Measurements from ENCODE around the gene SCAANT1. TPM values are rescaled to one million over a fixed set of nuclear protein-coding genes. Genes with fewer than 3 reads are reported as not detected.
A peak's percentile ranks its signal among the peaks of the same experiment; 100 is the strongest.

The SCAANT1 gene
- polyA plus RNA-seq, 6 donors from 2014 or later, result not detected

DNA sequence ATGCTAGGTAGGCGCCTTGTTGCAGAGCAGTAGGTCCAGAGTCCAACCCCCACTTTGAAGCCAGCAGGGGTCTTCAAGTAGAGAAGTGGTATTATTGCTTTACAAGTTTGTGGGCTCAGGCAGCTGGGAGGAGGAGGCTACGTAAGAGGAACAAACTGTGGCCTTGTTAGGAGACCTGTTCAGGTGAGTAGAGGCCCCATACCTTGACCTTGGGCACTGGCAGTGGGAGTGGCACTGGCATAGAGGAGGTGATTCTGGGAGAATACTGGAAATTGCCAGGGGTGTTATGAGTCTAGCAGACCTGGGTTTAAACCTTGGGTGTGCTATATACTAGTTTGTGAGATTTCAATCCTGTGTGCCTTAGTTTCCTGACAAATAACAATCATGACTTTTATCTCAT lies 34.6 kb upstream of the SCAANT1 start:
- no peak for ATAC-seq (ENCODE audit: low read depth in 2 of 2)

DNA sequence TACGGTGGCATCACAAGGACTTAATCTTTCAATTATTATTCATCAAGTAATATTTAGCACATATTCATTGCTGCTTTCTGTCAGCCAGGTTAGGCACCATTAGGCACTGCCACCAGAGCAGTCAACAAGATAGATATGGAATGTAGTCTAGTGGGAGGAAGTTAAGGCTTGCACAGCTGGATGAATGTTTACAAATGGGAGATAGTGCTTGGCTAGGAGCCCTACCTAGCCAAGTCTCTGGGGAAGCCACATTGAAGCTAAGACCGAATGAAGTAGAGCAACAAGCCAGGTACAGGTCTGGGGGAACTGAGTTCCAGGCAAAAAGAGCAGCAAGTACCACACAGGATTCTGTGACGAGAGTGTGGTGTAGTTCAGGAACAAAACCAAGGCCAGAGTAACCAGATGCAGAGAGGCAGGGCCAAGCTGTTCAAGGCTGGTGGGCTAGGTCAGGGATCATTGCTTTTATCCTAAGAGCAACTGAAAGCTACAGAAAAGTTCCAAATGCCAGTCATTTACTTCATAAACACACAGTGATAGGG lies 33.4 kb upstream of the SCAANT1 start:
- Mint-ChIP-seq H3K4me1 (peaks cover 29 to 50% (median 40%) of the 10 kb centered on the region in 3 donors), H3K36me3 (no peaks in the 10 kb centered on the region)

More for the DNA sequence above, 34.6 kb upstream of the SCAANT1 start:
- Mint-ChIP-seq H3K27ac (peak overlapping the region in 5 of 6 donors; percentile 14 to 84 (median 65)), H3K27me3 (no peaks in the 10 kb centered on the region), H3K36me3 (no peaks in the 10 kb centered on the region), H3K9me3 (no peaks in the 10 kb centered on the region), H3K4me1 (peaks cover 34 to 61% (median 44%) of the 10 kb centered on the region in 3 donors), H3K4me3 (peak overlapping the region in 1 of 8 donors; percentile 65)
- DNase-seq, result no peak

GRCh38 chr3:63943678-63944077 lies 31.5 kb upstream of the SCAANT1 start:
- Mint-ChIP-seq H3K27ac (peak overlapping the region in 2 of 6 donors; percentile 29 to 49), H3K9me3 (no peaks in the 10 kb centered on the region), H3K4me3 (no peak overlapping the region), H3K4me1 (peaks cover 34 to 49% (median 41%) of the 10 kb centered on the region in 3 donors), H3K27me3 (no peaks in the 10 kb centered on the region), H3K36me3 (no peaks in the 10 kb centered on the region)
- DNase-seq (no peak), ATAC-seq (ENCODE audit: low read depth in 2 of 2) (no peak)

More for the DNA sequence above, 33.4 kb upstream of the SCAANT1 start:
- Mint-ChIP-seq H3K4me3 (no peak overlapping the region), H3K27ac (peak overlapping the region in 2 of 6 donors; percentile 52 to 82), H3K9me3 (no peaks in the 10 kb centered on the region), H3K27me3 (no peaks in the 10 kb centered on the region)
- DNase-seq (no peak), ATAC-seq (ENCODE audit: low read depth in 2 of 2) (no peak)

DNA sequence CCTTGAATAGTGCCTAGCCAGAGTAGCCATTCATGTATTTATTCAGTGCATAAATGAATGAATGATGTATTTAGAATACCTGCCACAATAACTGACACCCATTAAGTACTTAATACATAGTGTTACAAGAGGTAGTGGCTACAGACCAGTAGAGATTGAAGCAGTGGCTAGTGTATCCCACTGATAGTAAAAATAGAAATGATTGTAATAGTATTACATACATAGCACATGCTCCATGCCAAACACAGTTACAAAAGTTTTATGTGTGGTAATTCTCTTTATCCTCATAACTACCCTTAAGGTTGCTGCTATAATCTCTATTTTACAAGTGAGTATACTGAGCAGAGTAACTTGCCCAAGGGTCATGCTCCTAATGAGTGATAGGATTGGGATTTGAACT lies 30.3 kb upstream of the SCAANT1 start:
- H3K4me3 Mint-ChIP-seq, result no peak overlapping the region
- peak overlapping the region in 1 of 6 donors; percentile 49 for H3K27ac Mint-ChIP-seq
- H3K36me3 Mint-ChIP-seq, result no peaks in the 10 kb centered on the region
- no peaks in the 10 kb centered on the region for H3K9me3 Mint-ChIP-seq
- no peaks in the 10 kb centered on the region for H3K27me3 Mint-ChIP-seq
- DNase-seq, result no peak
- no peak for ATAC-seq (ENCODE audit: low read depth in 2 of 2)
- H3K4me1 Mint-ChIP-seq, result peaks cover 37 to 51% (median 44%) of the 10 kb centered on the region in 3 donors

- Mint-ChIP-seq H3K36me3 (no peaks in the 10 kb centered on the region), H3K4me1 (peaks cover 32 to 38% (median 33%) of the 10 kb centered on the region in 3 donors), H3K27ac (no peak overlapping the region), H3K4me3 (no peak overlapping the region), H3K27me3 (no peaks in the 10 kb centered on the region), H3K9me3 (no peaks in the 10 kb centered on the region)
- DNase-seq (no peak), ATAC-seq (ENCODE audit: low read depth in 2 of 2) (no peak)
Observed at GRCh38 chr3:63940389-63940757, 28.2 kb upstream of the SCAANT1 start.

- Mint-ChIP-seq H3K27me3 (no peaks in the 10 kb centered on the region), H3K9me3 (no peaks in the 10 kb centered on the region), H3K36me3 (no peaks in the 10 kb centered on the region), H3K27ac (peak overlapping the region in 4 of 6 donors; percentile 19 to 50 (median 31)), H3K4me3 (no peak overlapping the region), H3K4me1 (peaks cover 47 to 53% (median 48%) of the 10 kb centered on the region in 3 donors)
- ATAC-seq (ENCODE audit: low read depth in 2 of 2), result no peak
- no peak for DNase-seq
Observed at GRCh38 chr3:63937661-63938651, 25.8 kb upstream of the SCAANT1 start.

GRCh38 chr3:63936925-63937324 lies 24.7 kb upstream of the SCAANT1 start:
- Mint-ChIP-seq H3K36me3 (no peaks in the 10 kb centered on the region), H3K4me3 (no peak overlapping the region), H3K27ac (peak overlapping the region in 1 of 6 donors; percentile 17), H3K27me3 (no peaks in the 10 kb centered on the region), H3K9me3 (no peaks in the 10 kb centered on the region), H3K4me1 (peaks cover 52 to 60% (median 56%) of the 10 kb centered on the region in 3 donors)
- DNase-seq (no peak), ATAC-seq (ENCODE audit: low read depth in 2 of 2) (no peak)

- Mint-ChIP-seq H3K27me3 (no peaks in the 10 kb centered on the region), H3K36me3 (no peaks in the 10 kb centered on the region), H3K4me1 (peaks cover 53 to 68% (median 56%) of the 10 kb centered on the region in 3 donors), H3K4me3 (peak overlapping the region in 7 of 8 donors; percentile 12 to 76 (median 54)), H3K9me3 (no peaks in the 10 kb centered on the region), H3K27ac (peak overlapping the region in 4 of 6 donors; percentile 63 to 90 (median 86))
- peak; percentile 19 to 38 for ATAC-seq (ENCODE audit: low read depth in 2 of 2)
- no peak for DNase-seq
Observed at GRCh38 chr3:63934041-63934866, 22.1 kb upstream of the SCAANT1 start.

- H3K36me3 Mint-ChIP-seq, result no peaks in the 10 kb centered on the region
- peak overlapping the region; percentile 85 to 96 (median 91) for H3K27ac Mint-ChIP-seq
- H3K27me3 Mint-ChIP-seq, result no peaks in the 10 kb centered on the region
- no peaks in the 10 kb centered on the region for H3K9me3 Mint-ChIP-seq
- peak; percentile 85 to 88 for ATAC-seq (ENCODE audit: low read depth in 2 of 2)
- DNase-seq, result peak; percentile 40
- H3K4me3 Mint-ChIP-seq, result peak overlapping the region; percentile 13 to 73 (median 58)
- H3K4me1 Mint-ChIP-seq, result peaks cover 53 to 70% (median 55%) of the 10 kb centered on the region in 3 donors
Observed at GRCh38 chr3:63933459-63933858, 21.3 kb upstream of the SCAANT1 start.

DNA sequence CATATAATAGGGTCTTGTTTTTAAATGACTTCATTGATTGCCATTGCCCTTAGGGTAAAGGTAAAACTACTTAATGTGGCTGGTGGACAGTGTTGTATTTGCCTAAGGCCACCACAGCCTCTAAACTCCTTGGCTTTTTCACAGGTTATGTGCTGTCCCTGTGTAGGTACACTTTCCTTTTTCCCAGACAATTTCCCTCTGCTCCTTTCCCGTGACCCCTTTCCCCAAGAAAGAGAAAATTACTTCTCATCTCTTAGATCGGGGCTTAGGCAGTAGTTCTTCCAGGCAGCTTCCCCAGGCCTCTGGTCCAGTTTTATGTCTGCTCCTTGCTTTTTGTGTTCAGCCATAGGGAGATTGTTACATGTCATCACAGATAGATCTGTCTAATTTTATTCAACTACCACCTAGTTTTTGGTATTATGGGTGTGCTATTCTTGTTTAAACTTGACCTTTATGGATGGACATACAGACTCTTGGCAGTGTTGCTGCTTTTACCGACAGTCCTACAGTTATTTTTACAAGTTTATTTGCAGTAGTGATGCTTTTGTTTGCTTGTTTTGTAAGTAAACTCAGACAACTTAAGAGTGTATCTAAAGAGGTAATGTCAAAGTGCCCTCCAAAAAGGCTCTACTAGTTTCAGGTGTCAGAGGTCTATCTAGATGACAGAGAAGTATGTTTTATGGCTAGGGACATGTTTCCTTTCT lies 20.5 kb upstream of the SCAANT1 start:
- H3K4me3 Mint-ChIP-seq, result peak overlapping the region in 4 of 8 donors; percentile 44 to 70 (median 66)
- H3K27me3 Mint-ChIP-seq, result no peaks in the 10 kb centered on the region
- H3K36me3 Mint-ChIP-seq, result no peaks in the 10 kb centered on the region
- peak overlapping the region; percentile 85 to 96 (median 91) for H3K27ac Mint-ChIP-seq
- H3K9me3 Mint-ChIP-seq, result no peaks in the 10 kb centered on the region
- ATAC-seq (ENCODE audit: low read depth in 2 of 2) (no peak), DNase-seq (no peak)
- H3K4me1 Mint-ChIP-seq, result peaks cover 51 to 70% (median 52%) of the 10 kb centered on the region in 3 donors

GRCh38 chr3:63931290-63931689 lies 19.1 kb upstream of the SCAANT1 start:
- Mint-ChIP-seq H3K27me3 (no peaks in the 10 kb centered on the region), H3K27ac (peak overlapping the region in 2 of 6 donors; percentile 19 to 59), H3K9me3 (no peaks in the 10 kb centered on the region), H3K36me3 (peaks cover 0 to 2% of the 10 kb centered on the region in 2 donors), H3K4me3 (no peak overlapping the region), H3K4me1 (peaks cover 56 to 80% (median 57%) of the 10 kb centered on the region in 3 donors)
- ATAC-seq (ENCODE audit: low read depth in 2 of 2) (no peak), DNase-seq (no peak)

DNA sequence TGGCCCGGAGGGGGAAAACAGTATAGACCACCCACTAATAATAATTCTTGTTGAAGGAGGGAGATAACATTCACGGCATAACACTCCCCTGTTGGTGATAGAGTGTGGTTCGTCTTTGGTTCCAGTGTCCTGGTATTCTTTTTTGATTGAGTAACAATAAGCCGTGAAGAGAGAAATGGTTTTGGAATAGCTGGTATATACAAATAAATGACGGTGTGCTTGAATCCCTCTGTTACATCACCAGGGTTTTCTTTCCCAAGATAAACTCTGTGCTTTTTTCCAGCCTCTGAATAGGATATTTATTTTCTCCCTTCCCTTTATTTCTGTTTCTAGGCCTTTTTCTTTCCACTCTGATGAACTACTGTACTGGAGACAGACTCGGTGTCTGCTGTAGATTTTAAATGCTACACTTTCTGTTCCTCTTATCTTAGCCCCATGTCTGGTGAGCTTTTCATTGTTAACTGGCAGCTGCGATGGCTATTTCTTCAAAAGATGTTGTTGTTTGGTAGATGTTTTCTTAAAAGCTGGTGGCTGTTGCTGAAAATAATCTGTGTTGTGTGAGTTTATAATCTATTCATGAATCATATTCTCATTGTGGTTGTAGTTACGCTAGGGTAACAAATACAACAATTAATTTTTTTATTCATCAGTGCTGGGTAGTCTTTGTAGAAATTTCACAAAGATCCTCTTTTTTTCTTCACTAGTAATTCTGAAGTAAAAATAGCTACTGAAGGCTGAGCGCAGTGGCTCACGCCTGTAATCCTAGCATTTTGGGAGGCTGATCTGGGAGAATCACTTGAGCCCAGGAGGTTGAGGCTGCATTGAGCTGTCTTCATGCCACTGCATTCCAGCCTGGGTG lies 15.5 kb upstream of the SCAANT1 start:
- H3K4me1 Mint-ChIP-seq, result peaks cover 62 to 89% (median 69%) of the 10 kb centered on the region in 3 donors
- DNase-seq (peak; percentile 51), ATAC-seq (ENCODE audit: low read depth in 2 of 2) (peak; percentile 97 to 98)
- H3K9me3 Mint-ChIP-seq, result peaks cover 0 to 1% (median 0%) of the 10 kb centered on the region in 7 donors
- peaks cover 11 to 27% of the 10 kb centered on the region in 2 donors for H3K36me3 Mint-ChIP-seq
- no peaks in the 10 kb centered on the region for H3K27me3 Mint-ChIP-seq
- H3K27ac Mint-ChIP-seq, result peak overlapping the region; percentile 76 to 93 (median 90)
- H3K4me3 Mint-ChIP-seq, result peak overlapping the region; percentile 0 to 86 (median 68)

Measured in naive B cell (primary cell).